ENCODE data around the gene HRH2. TPM values are rescaled to one million over a fixed set of nuclear protein-coding genes. Genes with fewer than 3 reads are reported as not detected.

The HRH2 gene
- total RNA-seq, 1 experiment from 2014 or later = 9.3 TPM

DNA sequence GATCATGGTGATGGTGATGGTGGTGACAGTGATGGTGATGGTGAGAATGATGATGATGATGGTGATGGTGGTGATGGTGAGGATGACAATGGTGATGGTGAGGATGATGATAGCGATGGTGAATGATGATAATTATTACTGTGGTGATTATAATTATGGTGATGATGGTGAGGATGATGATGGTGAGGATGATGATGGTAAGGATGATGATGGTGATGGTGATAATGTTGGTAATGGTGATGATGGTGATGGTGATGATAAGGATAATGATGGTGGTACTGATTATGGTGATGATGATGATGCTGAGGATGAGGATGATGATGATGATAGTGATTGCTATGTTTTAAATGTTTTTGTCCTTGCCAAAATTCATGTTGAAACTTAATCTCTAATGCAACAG is 37.3 kb upstream of the HRH2 start (continued):
- TF ChIP-seq, protein P1, sequence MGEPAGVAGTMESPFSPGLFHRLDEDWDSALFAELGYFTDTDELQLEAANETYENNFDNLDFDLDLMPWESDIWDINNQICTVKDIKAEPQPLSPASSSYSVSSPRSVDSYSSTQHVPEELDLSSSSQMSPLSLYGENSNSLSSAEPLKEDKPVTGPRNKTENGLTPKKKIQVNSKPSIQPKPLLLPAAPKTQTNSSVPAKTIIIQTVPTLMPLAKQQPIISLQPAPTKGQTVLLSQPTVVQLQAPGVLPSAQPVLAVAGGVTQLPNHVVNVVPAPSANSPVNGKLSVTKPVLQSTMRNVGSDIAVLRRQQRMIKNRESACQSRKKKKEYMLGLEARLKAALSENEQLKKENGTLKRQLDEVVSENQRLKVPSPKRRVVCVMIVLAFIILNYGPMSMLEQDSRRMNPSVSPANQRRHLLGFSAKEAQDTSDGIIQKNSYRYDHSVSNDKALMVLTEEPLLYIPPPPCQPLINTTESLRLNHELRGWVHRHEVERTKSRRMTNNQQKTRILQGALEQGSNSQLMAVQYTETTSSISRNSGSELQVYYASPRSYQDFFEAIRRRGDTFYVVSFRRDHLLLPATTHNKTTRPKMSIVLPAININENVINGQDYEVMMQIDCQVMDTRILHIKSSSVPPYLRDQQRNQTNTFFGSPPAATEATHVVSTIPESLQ (CRISPR knock-in tag; IDR thresholded peaks at IDR 0.05) = no peak
- TF ChIP-seq, protein P2, sequence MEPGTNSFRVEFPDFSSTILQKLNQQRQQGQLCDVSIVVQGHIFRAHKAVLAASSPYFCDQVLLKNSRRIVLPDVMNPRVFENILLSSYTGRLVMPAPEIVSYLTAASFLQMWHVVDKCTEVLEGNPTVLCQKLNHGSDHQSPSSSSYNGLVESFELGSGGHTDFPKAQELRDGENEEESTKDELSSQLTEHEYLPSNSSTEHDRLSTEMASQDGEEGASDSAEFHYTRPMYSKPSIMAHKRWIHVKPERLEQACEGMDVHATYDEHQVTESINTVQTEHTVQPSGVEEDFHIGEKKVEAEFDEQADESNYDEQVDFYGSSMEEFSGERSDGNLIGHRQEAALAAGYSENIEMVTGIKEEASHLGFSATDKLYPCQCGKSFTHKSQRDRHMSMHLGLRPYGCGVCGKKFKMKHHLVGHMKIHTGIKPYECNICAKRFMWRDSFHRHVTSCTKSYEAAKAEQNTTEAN (CRISPR knock-in tag; IDR thresholded peaks at IDR 0.05) = no peak
- TF ChIP-seq SOX15 (CRISPR knock-in tag; IDR thresholded peaks at IDR 0.05) = no peak
- no peak for TF ChIP-seq HMGA2 (CRISPR knock-in tag; IDR thresholded peaks at IDR 0.05)
- TF ChIP-seq RORB (CRISPR knock-in tag; IDR thresholded peaks at IDR 0.05) = no peak
- TF ChIP-seq ZSCAN18 (CRISPR knock-in tag; IDR thresholded peaks at IDR 0.05) = no peak
- TF ChIP-seq ZNF121 (CRISPR knock-in tag; IDR thresholded peaks at IDR 0.05) = no peak
- TF ChIP-seq, protein P3, sequence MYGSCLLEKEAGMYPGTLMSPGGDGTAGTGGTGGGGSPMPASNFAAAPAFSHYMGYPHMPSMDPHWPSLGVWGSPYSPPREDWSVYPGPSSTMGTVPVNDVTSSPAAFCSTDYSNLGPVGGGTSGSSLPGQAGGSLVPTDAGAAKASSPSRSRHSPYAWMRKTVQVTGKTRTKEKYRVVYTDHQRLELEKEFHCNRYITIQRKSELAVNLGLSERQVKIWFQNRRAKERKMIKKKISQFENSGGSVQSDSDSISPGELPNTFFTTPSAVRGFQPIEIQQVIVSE (CRISPR knock-in tag; IDR thresholded peaks at IDR 0.05; ENCODE audit: borderline replicate concordance) = no peak
- no peak for TF ChIP-seq ZNF671 (CRISPR knock-in tag; IDR thresholded peaks at IDR 0.05)
- no peak for TF ChIP-seq ETV6 (CRISPR knock-in tag; IDR thresholded peaks at IDR 0.05)
- TF ChIP-seq ELF4 (CRISPR knock-in tag; IDR thresholded peaks at IDR 0.05; ENCODE audit: low read depth) = no peak
- TF ChIP-seq, protein P4, sequence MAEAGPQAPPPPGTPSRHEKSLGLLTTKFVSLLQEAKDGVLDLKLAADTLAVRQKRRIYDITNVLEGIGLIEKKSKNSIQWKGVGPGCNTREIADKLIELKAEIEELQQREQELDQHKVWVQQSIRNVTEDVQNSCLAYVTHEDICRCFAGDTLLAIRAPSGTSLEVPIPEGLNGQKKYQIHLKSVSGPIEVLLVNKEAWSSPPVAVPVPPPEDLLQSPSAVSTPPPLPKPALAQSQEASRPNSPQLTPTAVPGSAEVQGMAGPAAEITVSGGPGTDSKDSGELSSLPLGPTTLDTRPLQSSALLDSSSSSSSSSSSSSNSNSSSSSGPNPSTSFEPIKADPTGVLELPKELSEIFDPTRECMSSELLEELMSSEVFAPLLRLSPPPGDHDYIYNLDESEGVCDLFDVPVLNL (CRISPR knock-in tag; IDR thresholded peaks at IDR 0.05; ENCODE audit: borderline replicate concordance, low read depth) = no peak
- TF ChIP-seq CTCF (IDR thresholded peaks at IDR 0.05) = no peak

DNA sequence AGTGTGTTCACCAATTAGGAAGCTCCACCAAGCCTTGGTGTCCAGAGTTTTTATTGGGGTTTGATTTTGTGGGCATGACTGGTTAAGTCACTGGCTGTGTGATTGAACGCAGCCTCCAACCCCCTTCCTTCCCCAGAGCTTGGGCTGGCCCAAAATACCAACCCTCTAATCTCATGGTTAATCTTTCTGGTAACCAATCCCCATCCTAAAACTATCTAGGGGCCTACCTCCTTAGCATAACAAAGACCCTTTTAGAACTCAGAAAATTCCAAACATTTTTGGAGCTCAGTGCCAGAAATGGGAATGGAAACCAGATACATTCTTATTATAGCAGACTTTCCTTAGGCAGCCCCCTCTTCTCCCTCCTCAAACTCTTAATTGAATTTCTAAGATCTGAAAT is 35.9 kb upstream of the HRH2 start:
- ATAC-seq = no peak
- no peak for TF ChIP-seq CREB1 (CRISPR knock-in tag; IDR thresholded peaks at IDR 0.05)
- TF ChIP-seq JUN (CRISPR knock-in tag; IDR thresholded peaks at IDR 0.05) = no peak
- TF ChIP-seq GABPB1 (CRISPR knock-in tag; IDR thresholded peaks at IDR 0.05) = no peak
- TF ChIP-seq ZNF263 (CRISPR knock-in tag; IDR thresholded peaks at IDR 0.05; ENCODE audit: low read depth) = no peak
- CTCF ChIA-PET = interaction anchor here (0.7 to 1.1 kb wide), 2 partner anchors 67 to 88 kb away, joined by 3 read pairs; no protein-coding TSS in a partner anchor
- no peak overlapping the region for H3K27ac Mint-ChIP-seq
- no peak overlapping the region for H3K4me3 Mint-ChIP-seq
- H3K27me3 Mint-ChIP-seq (ENCODE audit: low read depth) = peaks cover 9% of the 10 kb centered on the region
- H3K9me3 Mint-ChIP-seq = peaks cover 17% of the 10 kb centered on the region
- peaks cover 35% of the 10 kb centered on the region for H3K36me3 Mint-ChIP-seq
- peaks cover 22% of the 10 kb centered on the region for H3K4me1 Mint-ChIP-seq
- DNase-seq (ENCODE audit: low spot score) = no peak
- POLR2A ChIA-PET = no interaction called here

All from WTC11 (cell line).